HEK293 (cell line): ENCODE results near the gene ZNF426.

Source experiments
- CTCF ChIA-PET: fragments of 350-600 bp; formaldehyde crosslinking; extraction: SDS; loops from one replicate; lab custom pipeline; 2021; ENCODE audit warnings: antibody characterized with exemption; lab: Yijun Ruan, JAX
- POLR2A ChIA-PET: fragments of 300-600 bp; formaldehyde crosslinking; extraction: SDS; loops from one replicate; lab custom pipeline; 2020; ENCODE audit warnings: antibody characterized with exemption, inconsistent platforms; lab: Yijun Ruan, JAX
- H3K27ac ChIP-seq: fragments of 200-500 bp; sonication (Bioruptor generic); 2 replicates; pipeline ENCODE4 v1.5.1; 2014; ENCODE audit warnings: low read depth, low read length, control low read depth, inconsistent platforms; ENCODE audit errors: extremely low read depth
- H3K36me3 ChIP-seq, 2 experiments: fragments of 200-500 bp in 1 of 2; sonication (Bioruptor generic) in 1 of 2; 1 replicate in 1 of 2; 2 replicates in 1 of 2; pipeline ENCODE4 v1.5.1; 2014 to 2017; ENCODE audit warnings: inconsistent platforms in 2 of 2, low read length in 2 of 2; ENCODE audit not compliant: control insufficient read depth in 2 of 2, insufficient read depth in 1 of 2
- H3K4me1 ChIP-seq: fragments of 200-500 bp; sonication (Bioruptor generic); 2 replicates; pipeline ENCODE4 v1.5.1; 2014; ENCODE audit warnings: mild to moderate bottlenecking, low read length, inconsistent platforms; ENCODE audit not compliant: control insufficient read depth, insufficient read depth
- H3K4me3 ChIP-seq: 2 replicates; pipeline ENCODE4 v1.5.1; 2011; ENCODE audit warnings: low read depth, mild to moderate bottlenecking, control low read depth, low read length, moderate library complexity
- H3K9me3 ChIP-seq: fragments of 200-500 bp; sonication (Bioruptor generic); 2 replicates; pipeline ENCODE4 v1.5.1; 2014; ENCODE audit warnings: low read depth, low read length, inconsistent platforms; ENCODE audit not compliant: control insufficient read depth, insufficient read depth
- OVOL3 ChIP-seq: fragments of 450-650 bp; formaldehyde crosslinking; IDR thresholded peaks from 2 replicates; pipeline ENCODE4 v1.5.1; 2016; ENCODE audit warnings: missing biosample characterization, missing genetic modification characterization
- SALL2 ChIP-seq: fragments of 450-650 bp; formaldehyde crosslinking; IDR thresholded peaks from 2 replicates; pipeline ENCODE4 v1.5.0; 2017; ENCODE audit warnings: missing biosample characterization, mild to moderate bottlenecking, missing genetic modification characterization, borderline replicate concordance
- SETDB1 ChIP-seq: IDR thresholded peaks from one replicate; pipeline ENCODE4 v1.6.1; 2017; ENCODE audit warnings: mild to moderate bottlenecking, low read length, moderate library complexity, mixed read lengths; ENCODE audit not compliant: insufficient read length
- TRIM28 ChIP-seq: IDR thresholded peaks from 2 replicates; pipeline ENCODE4 v1.6.1; 2011; ENCODE audit warnings: low read length, control low read depth, borderline replicate concordance
- ZBTB1 ChIP-seq: fragments of 450-650 bp; formaldehyde crosslinking; IDR thresholded peaks from 2 replicates; pipeline ENCODE4 v1.5.1; 2016; ENCODE audit warnings: missing biosample characterization, missing genetic modification characterization
- ZFHX2 ChIP-seq: fragments of 450-650 bp; formaldehyde crosslinking; conservative IDR thresholded peaks from 2 replicates; pipeline ENCODE4 v1.5.1; 2016; ENCODE audit warnings: missing biosample characterization, missing genetic modification characterization
- ZNF114 ChIP-seq: fragments of 450-650 bp; formaldehyde crosslinking; IDR thresholded peaks from 2 replicates; pipeline ENCODE4 v1.5.0; 2017; ENCODE audit warnings: missing biosample characterization, missing genetic modification characterization
- ZNF121 ChIP-seq: fragments of 450-650 bp; formaldehyde crosslinking; IDR thresholded peaks from 2 replicates; pipeline ENCODE4 v1.5.1; 2016; ENCODE audit warnings: missing biosample characterization, missing genetic modification characterization
- ZNF174 ChIP-seq: fragments of 450-650 bp; formaldehyde crosslinking; IDR thresholded peaks from 2 replicates; pipeline ENCODE4 v1.5.0; 2017; ENCODE audit warnings: missing biosample characterization, mild to moderate bottlenecking, missing genetic modification characterization
- ZNF175 ChIP-seq: fragments of 450-650 bp; formaldehyde crosslinking; IDR thresholded peaks from 2 replicates; pipeline ENCODE4 v1.5.1; 2016; ENCODE audit warnings: missing biosample characterization, missing genetic modification characterization
- ZNF214 ChIP-seq: fragments of 450-650 bp; formaldehyde crosslinking; IDR thresholded peaks from 2 replicates; pipeline ENCODE4 v1.5.1; 2017; ENCODE audit warnings: missing biosample characterization, mild to moderate bottlenecking, missing genetic modification characterization, borderline replicate concordance
- ZNF223 ChIP-seq: fragments of 450-650 bp; formaldehyde crosslinking; IDR thresholded peaks from 2 replicates; pipeline ENCODE4 v1.5.1; 2016; ENCODE audit warnings: missing biosample characterization, missing genetic modification characterization
- ZNF248 ChIP-seq: fragments of 450-650 bp; formaldehyde crosslinking; IDR thresholded peaks from 2 replicates; pipeline ENCODE4 v1.5.1; 2017; ENCODE audit warnings: missing biosample characterization, missing genetic modification characterization
- ZNF274 ChIP-seq, 2 experiments: fragments of 200-500 bp in 1 of 2; fragments of 450-650 bp in 1 of 2; sonication (Bioruptor generic) in 1 of 2; formaldehyde crosslinking in 1 of 2; IDR thresholded peaks; 2 replicates each; pipeline versions ENCODE4 v1.5.1 to v1.6.1; 2014 to 2016; ENCODE audit warnings: borderline replicate concordance in 1 of 2, inconsistent platforms in 1 of 2, low read length in 1 of 2, missing biosample characterization in 1 of 2, missing genetic modification characterization in 1 of 2
- ZNF292 ChIP-seq: fragments of 450-650 bp; formaldehyde crosslinking; IDR thresholded peaks from 2 replicates; pipeline ENCODE4 v1.5.1; 2016; ENCODE audit warnings: low read depth, missing biosample characterization, missing genetic modification characterization, borderline replicate concordance
- ZNF433 ChIP-seq: fragments of 450-650 bp; formaldehyde crosslinking; IDR thresholded peaks from 2 replicates; pipeline ENCODE4 v1.5.1; 2016; ENCODE audit warnings: missing biosample characterization, missing genetic modification characterization, low read depth
- ZNF610 ChIP-seq: fragments of 450-650 bp; formaldehyde crosslinking; IDR thresholded peaks from 2 replicates; pipeline ENCODE4 v1.5.1; 2016; ENCODE audit warnings: missing biosample characterization, missing genetic modification characterization, borderline replicate concordance
- ZNF624 ChIP-seq: fragments of 450-650 bp; formaldehyde crosslinking; IDR thresholded peaks from 2 replicates; pipeline ENCODE4 v1.5.1; 2017; ENCODE audit warnings: missing biosample characterization, missing genetic modification characterization
- ZNF626 ChIP-seq: fragments of 450-650 bp; sonication (Bioruptor Pico); formaldehyde crosslinking; IDR thresholded peaks from 2 replicates; pipeline ENCODE4 v1.5.1; 2018; ENCODE audit warnings: missing biosample characterization, missing genetic modification characterization, inconsistent platforms
- ZNF660 ChIP-seq: fragments of 450-650 bp; IDR thresholded peaks from 2 replicates; pipeline ENCODE4 v1.5.1; 2018; ENCODE audit warnings: missing biosample characterization, mild to moderate bottlenecking, missing genetic modification characterization
- ZNF664 ChIP-seq: fragments of 450-650 bp; formaldehyde crosslinking; IDR thresholded peaks from 2 replicates; pipeline ENCODE4 v1.5.1; 2016; ENCODE audit warnings: missing biosample characterization, missing genetic modification characterization
- ZNF776 ChIP-seq: fragments of 450-650 bp; formaldehyde crosslinking; IDR thresholded peaks from 2 replicates; pipeline ENCODE4 v1.5.0; 2017; ENCODE audit warnings: missing biosample characterization, missing genetic modification characterization, borderline replicate concordance
- ZNF830 ChIP-seq: fragments of 450-650 bp; IDR thresholded peaks from 2 replicates; pipeline ENCODE4 v1.5.0; 2018; ENCODE audit warnings: missing biosample characterization, missing genetic modification characterization, low read depth, mild to moderate bottlenecking, moderate library complexity
- ZXDB ChIP-seq: fragments of 450-650 bp; formaldehyde crosslinking; IDR thresholded peaks from 2 replicates; pipeline ENCODE4 v1.5.1; 2016; ENCODE audit warnings: missing biosample characterization, missing genetic modification characterization

The ZNF426 gene

DNA sequence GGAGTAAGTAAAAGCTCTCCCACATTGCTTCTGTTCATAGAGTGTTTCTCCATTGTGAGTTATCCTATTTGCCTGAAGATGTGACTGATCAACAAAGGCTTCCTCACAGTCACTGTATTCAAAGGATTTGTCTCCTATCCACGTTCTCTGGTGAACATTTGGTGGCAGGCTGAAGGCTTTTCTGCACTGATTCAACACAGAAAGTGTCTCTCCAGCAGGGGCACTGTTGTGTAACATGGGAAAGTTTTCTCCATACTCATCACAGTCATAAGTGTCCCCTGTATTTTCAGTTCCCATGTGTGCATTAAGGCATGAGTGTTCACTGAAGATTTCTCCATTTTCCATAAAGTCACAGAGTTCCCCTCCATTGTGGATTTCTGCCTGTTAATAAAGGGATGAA lies 28.3 kb upstream of the ZNF426 start:
- peaks cover 10 to 92% of the 10 kb centered on the region in 2 experiments for H3K36me3 ChIP-seq
- CTCF ChIA-PET, result interaction anchor here (1.2 kb wide), 1 partner anchor 59 kb away, joined by 4 read pairs; no protein-coding TSS in a partner anchor
- TF ChIP-seq ZNF223 (tag by site-specific recombination) (no peak), ZNF121 (tag by site-specific recombination) (peak; percentile 33; the same call in 1 of the 2 replicates)
- TF ChIP-seq, all 188 proteins: peak for 1
- H3K4me3 ChIP-seq, result no peak overlapping the region
- H3K9me3 ChIP-seq, result no peaks in the 10 kb centered on the region
- no peak overlapping the region for H3K27ac ChIP-seq
- H3K4me1 ChIP-seq, result no peaks in the 10 kb centered on the region
- POLR2A ChIA-PET, result no interaction called here

DNA sequence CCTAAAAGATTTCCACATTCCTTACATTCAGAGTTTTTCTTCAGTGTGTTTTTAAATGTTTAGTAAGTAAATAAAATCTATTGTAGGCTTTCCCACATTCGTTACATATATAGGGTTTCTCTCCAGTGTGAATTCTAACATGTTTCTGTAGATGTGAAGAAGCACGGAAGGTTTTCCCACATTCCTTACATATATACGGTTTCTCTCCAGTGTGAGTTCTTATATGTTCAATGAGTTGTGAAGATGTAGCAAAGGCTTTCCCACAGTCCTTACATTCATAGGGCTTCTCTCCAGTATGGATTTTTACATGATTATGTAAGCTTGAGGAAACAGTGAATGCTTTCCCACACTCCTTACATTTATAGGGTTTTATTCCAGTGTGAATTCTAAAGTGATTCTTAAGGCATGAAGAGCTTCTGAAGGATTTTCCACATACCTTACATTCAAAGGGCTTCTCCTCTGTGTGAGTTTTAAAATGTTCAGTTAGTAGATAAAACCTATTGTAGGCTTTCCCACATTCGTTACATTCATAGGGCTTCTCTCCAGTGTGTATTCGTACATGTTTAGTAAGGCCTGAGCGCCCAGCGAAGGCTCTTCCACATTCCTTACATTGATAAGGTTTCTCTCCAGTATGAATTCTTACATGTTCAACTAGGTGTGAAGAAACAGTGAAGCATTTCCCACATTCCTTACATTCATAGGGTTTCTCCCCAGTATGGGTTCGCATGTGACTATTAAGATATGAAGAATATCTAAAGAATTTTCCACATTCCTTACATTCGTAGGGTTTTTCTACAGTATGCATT lies 27.7 kb upstream of the ZNF426 start:
- ChIA-PET CTCF (interaction anchor here (0.7 to 1.2 kb wide), 2 partner anchors 60 to 230 kb away, joined by 4 to 6 read pairs; no protein-coding TSS in a partner anchor), POLR2A (no interaction called here)
- H3K36me3 ChIP-seq, result peaks cover 15 to 92% of the 10 kb centered on the region in 2 experiments
- H3K4me3 ChIP-seq, result no peak overlapping the region
- no peaks in the 10 kb centered on the region for H3K9me3 ChIP-seq
- no peak overlapping the region for H3K27ac ChIP-seq
- TF ChIP-seq ZNF274 (IDR thresholded peaks at IDR 0.05; ENCODE audit: low read length) (no peak), ZNF274 (tag by site-specific recombination; IDR thresholded peaks at IDR 0.05; ENCODE audit: borderline replicate concordance) (peak; percentile 84; the same call in 1 of the 2 replicates), SALL2 (tag by site-specific recombination) (no peak), ZNF664 (tag by site-specific recombination) (no peak), TRIM28 (no peak), ZNF433 (tag by site-specific recombination) (no peak), ZNF626 (tag by site-specific recombination) (peak; percentile 35; the same call in 1 of the 2 replicates), OVOL3 (tag by site-specific recombination) (no peak), SETDB1 (peak; percentile 100), ZNF292 (tag by site-specific recombination) (no peak), ZFHX2 (no peak)
- H3K4me1 ChIP-seq, result no peaks in the 10 kb centered on the region

DNA sequence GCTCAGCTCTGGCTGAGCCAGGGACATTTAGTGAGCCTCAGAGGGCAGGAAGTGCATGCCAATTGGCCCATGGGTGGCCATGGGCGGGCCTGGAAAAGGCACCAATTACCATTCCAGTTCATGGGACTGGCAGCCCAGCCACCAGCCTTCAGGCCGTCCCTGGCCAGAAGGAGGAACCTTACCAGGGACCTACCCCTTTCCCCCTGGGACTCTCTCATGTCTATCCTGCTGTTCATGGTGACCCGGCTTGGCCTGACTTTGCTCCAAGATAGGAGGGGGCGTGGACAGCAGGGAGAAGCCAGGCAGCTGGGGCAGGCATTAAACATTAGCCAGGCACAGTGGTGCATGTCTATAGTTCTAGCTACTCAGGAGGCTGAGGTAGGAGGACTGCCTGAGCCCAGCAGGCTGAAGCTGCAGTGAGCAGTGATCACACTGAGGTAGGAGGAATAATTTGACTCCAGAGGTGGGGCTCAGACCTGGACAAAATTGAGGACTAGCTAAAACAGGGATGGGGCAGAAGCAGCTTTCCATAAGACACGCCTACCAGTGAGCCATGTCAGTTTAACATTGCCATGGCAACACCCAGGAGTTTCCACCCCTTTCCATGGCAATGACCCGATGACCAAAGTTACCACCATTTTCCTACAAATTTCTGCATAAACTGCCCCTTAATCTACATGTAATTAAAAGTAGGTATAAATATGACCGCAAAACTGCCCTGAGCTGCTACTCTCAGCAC lies 14.3 kb upstream of the ZNF426 start:
- POLR2A ChIA-PET, result no interaction called here
- H3K4me1 ChIP-seq, result no peaks in the 10 kb centered on the region
- TF ChIP-seq ZNF121 (tag by site-specific recombination) (no peak), ZNF624 (tag by site-specific recombination) (no peak), ZBTB1 (tag by site-specific recombination) (no peak), ZNF610 (tag by site-specific recombination) (no peak), ZNF660 (tag by site-specific recombination) (no peak), ZNF248 (no peak), ZNF776 (tag by site-specific recombination) (no peak), ZNF830 (no peak), ZNF175 (tag by site-specific recombination) (no peak), ZNF214 (tag by site-specific recombination) (no peak), ZNF174 (tag by site-specific recombination) (no peak), ZNF114 (tag by site-specific recombination) (no peak), ZXDB (tag by site-specific recombination) (no peak)
- TF ChIP-seq, all 188 proteins: peak for 0
- H3K4me3 ChIP-seq, result no peak overlapping the region
- no peaks in the 10 kb centered on the region for H3K9me3 ChIP-seq
- H3K27ac ChIP-seq, result no peak overlapping the region
- CTCF ChIA-PET, result no interaction called here
- H3K36me3 ChIP-seq, result no peaks in the 10 kb centered on the region; a peak in 1 of 3 replicates
